HCT116 (cell line): ENCODE results near the gene BMP7.

Experiments used
- POLR2A ChIP-seq: IDR thresholded peaks from 2 replicates; pipeline ENCODE4 v1.7.0; 2011; ENCODE audit warnings: borderline replicate concordance; ENCODE audit not compliant: insufficient read depth, insufficient read length; ENCODE audit errors: extremely low read depth
- TF ChIP-seq, protein P1 (sequence below), 3 experiments: fragments of 200-600 bp in 1 of 3; sonication (generic) in 1 of 3; IDR thresholded peaks in 2 of 3; conservative IDR thresholded peaks in 1 of 3; 2 replicates each; pipeline ENCODE4 v1.5.1; 2012 to 2017; ENCODE audit warnings: low read depth in 2 of 3, low read length in 2 of 3, antibody characterized with exemption in 1 of 3, borderline replicate concordance in 1 of 3, control low read depth in 1 of 3, mild to moderate bottlenecking in 1 of 3, mixed read lengths in 1 of 3, mixed run types in 1 of 3, moderate library complexity in 1 of 3; ENCODE audit not compliant: insufficient read depth in 1 of 3

DNA sequence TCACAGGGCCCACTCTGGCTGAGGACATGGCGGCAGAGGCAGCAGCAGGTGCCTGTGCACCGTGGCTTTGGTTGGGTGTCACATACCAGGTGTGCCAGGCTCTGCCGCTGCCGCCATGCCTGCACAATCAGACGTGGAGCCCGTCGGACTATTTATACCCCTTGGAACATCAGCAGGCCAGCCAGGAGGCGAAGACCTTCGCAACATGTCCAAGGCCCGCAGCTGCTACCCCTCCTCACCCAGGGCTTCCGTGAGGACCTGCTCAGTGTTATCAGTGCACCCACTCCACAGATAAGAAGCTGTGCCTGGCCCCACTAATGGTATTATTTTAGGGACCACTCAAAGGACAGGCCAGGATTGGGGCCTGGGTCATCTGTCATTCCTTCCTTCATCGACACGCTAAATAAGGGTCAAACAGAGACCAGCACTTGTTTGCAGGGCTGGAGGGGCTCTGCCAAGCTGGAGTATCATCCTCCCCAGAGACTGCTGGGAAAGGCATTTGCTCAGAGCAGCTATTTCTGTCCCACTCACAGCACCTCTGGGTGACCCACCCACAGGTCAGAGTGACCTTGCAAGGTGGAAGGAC, 109.2 kb downstream of the BMP7 start:
- TF ChIP-seq, protein P1, sequence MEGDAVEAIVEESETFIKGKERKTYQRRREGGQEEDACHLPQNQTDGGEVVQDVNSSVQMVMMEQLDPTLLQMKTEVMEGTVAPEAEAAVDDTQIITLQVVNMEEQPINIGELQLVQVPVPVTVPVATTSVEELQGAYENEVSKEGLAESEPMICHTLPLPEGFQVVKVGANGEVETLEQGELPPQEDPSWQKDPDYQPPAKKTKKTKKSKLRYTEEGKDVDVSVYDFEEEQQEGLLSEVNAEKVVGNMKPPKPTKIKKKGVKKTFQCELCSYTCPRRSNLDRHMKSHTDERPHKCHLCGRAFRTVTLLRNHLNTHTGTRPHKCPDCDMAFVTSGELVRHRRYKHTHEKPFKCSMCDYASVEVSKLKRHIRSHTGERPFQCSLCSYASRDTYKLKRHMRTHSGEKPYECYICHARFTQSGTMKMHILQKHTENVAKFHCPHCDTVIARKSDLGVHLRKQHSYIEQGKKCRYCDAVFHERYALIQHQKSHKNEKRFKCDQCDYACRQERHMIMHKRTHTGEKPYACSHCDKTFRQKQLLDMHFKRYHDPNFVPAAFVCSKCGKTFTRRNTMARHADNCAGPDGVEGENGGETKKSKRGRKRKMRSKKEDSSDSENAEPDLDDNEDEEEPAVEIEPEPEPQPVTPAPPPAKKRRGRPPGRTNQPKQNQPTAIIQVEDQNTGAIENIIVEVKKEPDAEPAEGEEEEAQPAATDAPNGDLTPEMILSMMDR (IDR thresholded peaks at IDR 0.05 in 2 of 3, conservative IDR thresholded peaks at IDR 0.05 in 1 of 3; ENCODE audit: borderline replicate concordance in 1 of 3, insufficient read depth in 1 of 3, low read depth in 2 of 3, low read length in 2 of 3), result no peak
- no peak for TF ChIP-seq POLR2A
